Adipose tissue (tissue), 3 donors: ENCODE results near the gene DLL3. TPM values are rescaled to one million over a fixed set of nuclear protein-coding genes. Genes with fewer than 3 reads are reported as not detected.
A peak's percentile ranks its signal among the peaks of the same experiment; 100 is the strongest.

Experiments used
- H3K27ac ChIP-seq: one replicate; pipeline ENCODE4 v1.5.1; 2013; ENCODE audit warnings: low read depth, low read length
- WGBS, 3 donors: extraction: QIAGEN DNeasy Blood & Tissue Kit; methylation state at CpG; one replicate each; pipeline ENCODE4 v1.1.7; 2013; 5-methylcytosine and 5-hydroxymethylcytosine counted together
- polyA plus RNA-seq, 3 donors: library from polyadenylated mRNA; stranded (reverse); fragments of 200-250 nt; gene quantifications; one replicate each; pipeline ENCODE4 v1.2.3, GENCODE V29; 2013
- donor health status: healthy with polysubstance abuse.
- donor health status: Bipolar disorder and iron deficiency.
- donor health status: healthy.

Gene DLL3
- polyA plus RNA-seq, 3 donors = not detected

- 0% methylated on average over 71 to 84 of the region's 84 CpGs for WGBS, 3 donors
- peak within 1 kb of the TSS; percentile 56 for H3K27ac ChIP-seq
These were observed 41.0 kb downstream of the DLL3 start, which contains the start of gene EID2 for GRCh38 chr19:39539518-39540332. EID2 (minus strand) TSS chr19:39540161; CDS start chr19:39540079, 82 bp downstream.

- 5 to 8% (median 7%) methylated on average over 10 of the region's 10 CpGs for WGBS, 3 donors
- H3K27ac ChIP-seq = no peak overlapping the region
These were observed 41.6 kb downstream of the DLL3 start for GRCh38 chr19:39540333-39540673.

- 34 to 65% (median 56%) methylated on average over 2 of the region's 2 CpGs for WGBS, 3 donors
These were observed 43.5 kb downstream of the DLL3 start for GRCh38 chr19:39542206-39542605.

GRCh38 chr19:39543477-39543857, 44.7 kb downstream of the DLL3 start:
- WGBS, 3 donors = 83 to 88% (median 84%) methylated on average over 3 of the region's 3 CpGs
- H3K27ac ChIP-seq = no peak overlapping the region

More at GRCh38 chr19:39542206-39542605, 43.5 kb downstream of the DLL3 start:
- H3K27ac ChIP-seq = no peak overlapping the region

GRCh38 chr19:39544226-39544903, 45.6 kb downstream of the DLL3 start:
- H3K27ac ChIP-seq = no peak overlapping the region
- WGBS, 3 donors = 78 to 90% (median 89%) methylated on average over 7 of the region's 7 CpGs

GRCh38 chr19:39544911-39545310, 46.2 kb downstream of the DLL3 start:
- WGBS, 3 donors = 36 to 53% (median 41%) methylated on average over 1 of the region's 1 CpG

GRCh38 chr19:39546599-39546998, 47.9 kb downstream of the DLL3 start:
- H3K27ac ChIP-seq = no peak overlapping the region
- WGBS, 3 donors = 45 to 62% (median 55%) methylated on average over 8 of the region's 8 CpGs

More at GRCh38 chr19:39544911-39545310, 46.2 kb downstream of the DLL3 start:
- H3K27ac ChIP-seq = no peak overlapping the region

- WGBS, 3 donors = 70 to 89% (median 86%) methylated on average over 5 of the region's 5 CpGs
- H3K27ac ChIP-seq = no peak overlapping the region
These were observed 51.5 kb downstream of the DLL3 start for GRCh38 chr19:39550197-39550596.

GRCh38 chr19:39553082-39553652, 54.4 kb downstream of the DLL3 start:
- no peak overlapping the region for H3K27ac ChIP-seq
- 66 to 68% (median 68%) methylated on average over 7 of the region's 7 CpGs for WGBS, 3 donors

- 53 to 78% (median 69%) methylated on average over 4 of the region's 4 CpGs for WGBS, 3 donors
These were observed 56.1 kb downstream of the DLL3 start for GRCh38 chr19:39554701-39555311.

GRCh38 chr19:39555883-39556282, 57.1 kb downstream of the DLL3 start:
- WGBS, 3 donors = 44 to 61% (median 52%) methylated on average over 1 of the region's 1 CpG
- no peak overlapping the region for H3K27ac ChIP-seq

More at GRCh38 chr19:39554701-39555311, 56.1 kb downstream of the DLL3 start:
- H3K27ac ChIP-seq = no peak overlapping the region

Other genes starting within 250 kb of the DLL3 start
- not detected for gene IFNL2, start 230.6 kb upstream of the DLL3 start, polyA plus RNA-seq
- not detected for gene IFNL1, start 202.5 kb upstream of the DLL3 start, polyA plus RNA-seq
- gene LRFN1, start 178.1 kb upstream of the DLL3 start, polyA plus RNA-seq = 1 to 10 TPM in 1 of 3 donors, under 1 TPM in 2; 0.67 to 1.2 (median 0.98) TPM
- 100 to 1,000 TPM in 1 of 3 donors, 10 to 100 TPM in 2; 12.9 to 156 (median 86.3) TPM for gene GMFG, start 162.9 kb upstream of the DLL3 start, polyA plus RNA-seq
- gene SAMD4B, start 156.5 kb upstream of the DLL3 start, polyA plus RNA-seq = 10 to 100 TPM; 34.3 to 79.0 (median 77.6) TPM
- gene PAF1, start 107.8 kb upstream of the DLL3 start, polyA plus RNA-seq = 10 to 100 TPM; 21.4 to 36.2 (median 34.2) TPM
- 10 to 100 TPM; 16.9 to 32.2 (median 21.8) TPM for gene MED29, start 107.6 kb upstream of the DLL3 start, polyA plus RNA-seq
- gene ZFP36, start 92.1 kb upstream of the DLL3 start, polyA plus RNA-seq = 1,000 to 10,000 TPM in 2 of 3 donors, 10 to 100 TPM in 1; 80.2 to 1,764 (median 1,356) TPM
- 10 to 100 TPM in 2 of 3 donors, 1 to 10 TPM in 1; 3.0 to 38.8 (median 27.2) TPM for gene PLEKHG2, start 86.3 kb upstream of the DLL3 start, polyA plus RNA-seq
- 1,000 to 10,000 TPM; 2,185 to 4,039 (median 3,887) TPM for gene RPS16, start 63.0 kb upstream of the DLL3 start, polyA plus RNA-seq
- 100 to 1,000 TPM in 1 of 3 donors, 10 to 100 TPM in 2; 64.7 to 107 (median 71.3) TPM for gene SUPT5H, start 53.4 kb upstream of the DLL3 start, polyA plus RNA-seq
- gene TIMM50, start 18.1 kb upstream of the DLL3 start, polyA plus RNA-seq = 10 to 100 TPM; 26.8 to 63.0 (median 32.4) TPM
- gene SELENOV, start 16.2 kb downstream of the DLL3 start, polyA plus RNA-seq = not detected
- 1 to 10 TPM in 2 of 3 donors, under 1 TPM in 1; 0.98 to 3.5 (median 1.2) TPM for gene EID2B, start 33.9 kb downstream of the DLL3 start, polyA plus RNA-seq
- 10 to 100 TPM in 1 of 3 donors, 1 to 10 TPM in 2; 5.2 to 11.1 (median 9.2) TPM for gene EID2, start 41.2 kb downstream of the DLL3 start, polyA plus RNA-seq
- gene LGALS13, start 103.6 kb downstream of the DLL3 start, polyA plus RNA-seq = not detected
- not detected for gene LGALS16, start 157.0 kb downstream of the DLL3 start, polyA plus RNA-seq
- gene LGALS14, start 205.5 kb downstream of the DLL3 start, polyA plus RNA-seq = not detected
- gene CLC, start 239.1 kb downstream of the DLL3 start, polyA plus RNA-seq = 1 to 10 TPM in 1 of 3 donors, under 1 TPM in 1, not detected in 1; 0.86 to 2.6 TPM